SKM-1 (cell line): ENCODE data around the gene WFDC6.

Source experiments
- DNase-seq: peaks from one replicate; lab custom pipeline; 2025; ENCODE audit not compliant: unreplicated experiment; lab: John Stamatoyannopoulos, UW

The WFDC6 gene

DNA sequence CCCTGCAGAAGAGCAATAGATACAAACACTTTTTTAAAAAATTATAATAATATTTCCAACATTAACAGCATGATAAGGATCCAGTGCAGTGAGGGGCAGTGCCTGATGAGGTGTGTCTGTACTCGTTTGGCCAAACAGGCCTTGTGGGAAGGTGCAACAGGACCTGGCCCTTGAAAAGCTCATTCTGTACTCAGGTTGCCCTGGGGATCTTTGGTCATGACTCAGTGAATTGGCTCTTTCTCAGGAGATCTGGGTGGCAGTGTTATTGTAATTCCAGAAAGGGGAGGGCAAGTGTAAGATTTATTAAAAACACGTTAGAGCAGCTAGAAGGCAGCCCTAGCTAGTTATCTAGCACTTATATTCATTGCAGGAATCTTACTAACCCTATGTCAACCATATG is 21.0 kb downstream of the WFDC6 start:
- no peak for DNase-seq

DNA sequence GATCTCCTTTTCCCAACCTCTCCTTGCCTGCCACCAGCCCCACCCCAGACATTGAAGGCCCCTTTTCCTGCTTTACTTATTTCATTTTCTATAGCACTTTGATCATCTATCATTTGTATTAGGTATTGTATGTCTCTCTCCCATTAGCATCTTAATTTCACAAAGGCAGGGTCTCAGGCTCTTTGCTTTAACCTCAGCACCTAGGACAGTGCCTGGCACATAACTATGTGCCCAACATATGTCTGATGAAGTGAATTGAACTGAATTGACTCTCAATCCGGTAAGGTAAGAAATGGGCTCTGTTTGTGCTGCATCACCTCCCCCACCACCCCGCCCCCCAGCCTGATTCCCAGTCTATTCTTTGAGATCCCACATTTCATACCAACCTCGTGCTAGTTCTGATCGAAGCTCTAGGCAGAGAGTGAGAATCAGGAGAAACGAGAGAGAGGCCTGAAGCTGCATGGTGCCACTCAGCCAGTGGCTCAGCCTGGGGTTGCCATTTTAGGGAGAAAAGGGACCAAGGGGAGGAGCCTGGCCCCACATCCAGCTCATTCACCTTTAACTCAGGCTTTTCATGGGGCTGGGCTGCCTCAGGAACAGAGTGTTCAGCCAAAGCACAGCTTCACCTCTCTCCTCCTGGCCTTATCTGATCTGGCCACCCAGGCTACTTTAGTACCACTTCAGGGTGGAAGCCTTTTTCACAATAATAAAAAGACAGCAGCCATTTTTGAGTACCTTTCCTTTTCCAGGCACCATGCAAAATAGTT is 24.0 kb downstream of the WFDC6 start, which contains the start of gene SPINT3:
SPINT3 (minus strand) TSS at position 476 of the 767 bp plus-strand sequence; CDS start at position 462, 14 bp downstream.
- no peak for DNase-seq

DNA sequence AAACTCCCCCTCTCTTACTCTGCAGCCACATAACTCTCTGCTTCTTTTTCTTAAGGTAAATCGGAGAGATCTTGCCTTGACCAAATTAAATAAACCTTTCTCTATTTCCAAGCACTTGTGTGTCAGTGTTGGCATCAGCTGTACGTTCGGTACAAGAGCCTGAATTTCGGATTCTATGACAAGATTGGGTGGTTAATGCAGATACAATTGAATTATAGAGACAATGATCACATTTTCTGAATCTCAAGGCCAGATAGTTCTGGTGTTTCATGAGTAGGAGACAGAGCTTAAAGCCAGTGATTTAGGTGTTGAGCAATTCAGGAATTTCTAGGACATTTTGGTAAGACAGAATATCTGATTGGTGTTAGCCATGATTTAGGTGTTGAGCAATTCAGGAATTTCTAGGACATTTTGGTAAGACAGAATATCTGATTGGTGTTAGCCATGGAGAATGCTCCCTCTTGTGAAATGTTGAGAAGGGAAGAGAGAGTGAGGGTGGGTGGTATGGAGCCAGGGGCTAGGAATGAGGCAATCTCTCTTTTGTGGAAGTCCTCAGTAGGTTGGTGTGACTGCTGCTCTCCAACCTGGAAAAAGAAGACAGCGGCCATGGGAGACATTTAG is 28.9 kb downstream of the WFDC6 start:
- no peak for DNase-seq

DNA sequence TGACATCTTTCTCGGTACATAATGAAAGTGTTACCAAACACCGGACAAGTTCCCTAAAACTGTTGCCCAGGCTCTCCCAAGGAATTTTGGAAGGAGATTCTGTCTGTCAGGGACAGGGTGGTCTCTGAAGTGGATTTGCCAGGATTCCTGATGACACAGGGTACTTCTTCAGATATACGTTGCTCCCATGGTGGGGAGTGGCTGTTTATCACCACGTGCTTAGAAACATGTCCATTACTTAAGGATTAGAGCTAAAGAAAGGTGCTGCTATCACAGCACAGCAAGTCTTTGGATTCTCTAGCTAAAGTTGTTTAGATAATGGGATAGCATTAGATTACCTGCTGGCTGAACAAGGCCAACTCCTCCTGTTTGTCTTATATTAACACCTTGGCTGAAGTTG is 30.2 kb downstream of the WFDC6 start:
- DNase-seq, result no peak

DNA sequence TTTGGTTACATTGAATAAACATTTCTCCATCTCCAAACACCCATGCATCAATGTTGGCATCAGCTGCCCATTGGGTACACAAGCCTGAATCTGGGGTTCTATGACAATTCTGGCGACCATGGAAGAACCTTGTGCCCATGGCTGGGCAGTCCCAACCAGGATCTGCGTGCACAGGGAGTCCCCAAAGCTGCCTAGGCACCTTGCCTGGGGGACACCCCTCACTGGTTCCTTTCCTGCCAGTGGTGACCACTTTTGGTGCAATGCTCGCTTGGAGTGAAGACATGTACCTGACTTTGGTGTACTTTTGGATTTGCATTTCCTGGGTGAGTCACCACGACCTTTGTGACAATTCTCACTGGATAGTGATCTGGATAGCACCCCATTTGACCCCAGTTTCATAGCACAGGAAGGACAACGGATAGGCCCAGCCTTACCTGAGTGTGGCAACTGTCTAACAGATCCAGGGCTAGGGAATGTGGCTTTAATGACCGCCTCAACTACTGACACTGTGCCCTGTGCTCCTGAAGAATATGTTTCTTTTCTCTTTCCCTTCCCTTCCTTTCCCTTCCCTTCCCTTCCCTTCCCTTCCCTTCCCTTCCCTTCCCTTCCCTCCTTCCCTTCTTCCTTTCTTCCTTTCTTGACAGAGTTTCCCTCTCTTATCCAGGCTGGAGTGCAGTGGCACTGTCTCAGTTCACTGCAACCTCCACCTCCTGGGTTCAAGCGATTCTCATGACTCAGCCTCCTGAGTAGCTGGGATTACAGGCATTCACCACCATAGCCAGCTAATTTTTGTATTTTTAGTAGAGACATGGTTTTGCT is 31.0 kb downstream of the WFDC6 start:
- no peak for DNase-seq

DNA sequence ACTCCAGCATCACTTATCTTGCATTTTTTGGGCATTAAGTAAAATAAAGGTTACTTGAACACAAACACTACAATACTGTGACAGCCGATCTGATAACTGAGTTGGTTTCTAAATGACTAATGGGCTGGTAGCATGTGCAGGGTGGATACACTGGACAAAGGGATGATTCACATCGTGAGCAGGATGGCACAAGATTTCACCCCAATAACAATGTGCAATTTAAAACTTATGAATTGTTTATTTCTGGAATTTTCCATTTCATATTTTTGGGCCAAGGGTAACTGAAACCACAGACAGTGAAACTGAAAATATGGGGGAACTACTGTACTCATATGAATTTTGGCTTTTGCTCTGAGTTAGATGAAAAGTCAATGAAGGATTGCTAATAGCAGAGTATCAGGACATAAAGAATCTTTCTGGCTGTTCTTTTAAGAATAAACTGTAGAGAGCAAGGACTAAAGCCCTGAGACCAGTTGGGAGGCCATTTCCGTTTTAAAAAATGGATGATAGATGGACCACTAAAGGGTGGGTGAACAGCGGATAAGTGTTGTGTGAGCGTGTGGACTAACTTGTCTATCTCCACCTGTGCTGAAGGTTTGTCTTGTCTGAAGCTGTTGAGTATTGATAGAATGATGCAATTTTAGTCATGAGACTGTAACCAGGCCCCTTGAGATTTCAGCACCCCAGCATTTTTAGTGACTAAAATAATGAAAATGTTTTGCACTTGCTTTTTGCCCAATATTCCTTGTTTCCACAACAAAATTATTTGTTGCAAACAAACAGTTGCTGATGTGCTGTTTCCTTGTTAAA is 32.1 kb downstream of the WFDC6 start:
- DNase-seq, result no peak

DNA sequence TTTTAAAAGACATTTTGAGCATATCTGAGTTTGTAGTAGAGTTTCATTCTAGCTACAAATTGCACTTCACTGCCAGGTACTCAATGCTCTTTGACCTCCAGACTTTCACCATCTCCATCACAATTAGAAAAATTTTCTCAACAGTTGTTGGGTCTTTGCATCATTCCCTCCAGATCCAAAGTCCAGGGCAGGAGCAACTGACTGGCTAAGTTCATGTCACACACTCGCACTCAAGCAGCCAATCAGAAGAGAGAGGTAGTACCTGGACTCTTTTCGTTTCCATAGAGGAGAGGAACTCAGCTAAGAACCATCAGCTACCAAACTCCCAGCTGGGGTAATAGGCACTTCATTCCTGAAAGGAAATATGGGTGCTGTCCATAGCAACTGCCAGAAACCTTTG is 32.9 kb downstream of the WFDC6 start:
- DNase-seq, result no peak

DNA sequence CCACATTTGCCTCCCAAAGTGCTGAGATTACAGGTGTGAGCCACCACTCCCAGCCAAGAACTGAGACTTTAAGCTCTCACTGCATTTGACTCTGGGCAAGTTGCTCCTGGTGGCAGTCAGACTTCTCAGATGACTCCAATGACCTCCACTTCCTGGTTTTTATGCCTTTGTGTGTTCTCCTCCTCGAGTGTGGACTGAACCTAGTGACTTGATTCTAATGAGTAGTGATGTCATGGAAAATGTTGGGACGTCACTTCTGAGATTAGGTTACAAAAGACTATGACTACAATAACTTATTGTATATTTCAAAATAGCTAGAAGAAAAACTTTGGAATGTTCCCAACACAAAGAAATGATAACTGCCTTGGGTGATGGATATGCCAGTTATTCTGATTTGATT is 35.9 kb downstream of the WFDC6 start:
- DNase-seq, result no peak

DNA sequence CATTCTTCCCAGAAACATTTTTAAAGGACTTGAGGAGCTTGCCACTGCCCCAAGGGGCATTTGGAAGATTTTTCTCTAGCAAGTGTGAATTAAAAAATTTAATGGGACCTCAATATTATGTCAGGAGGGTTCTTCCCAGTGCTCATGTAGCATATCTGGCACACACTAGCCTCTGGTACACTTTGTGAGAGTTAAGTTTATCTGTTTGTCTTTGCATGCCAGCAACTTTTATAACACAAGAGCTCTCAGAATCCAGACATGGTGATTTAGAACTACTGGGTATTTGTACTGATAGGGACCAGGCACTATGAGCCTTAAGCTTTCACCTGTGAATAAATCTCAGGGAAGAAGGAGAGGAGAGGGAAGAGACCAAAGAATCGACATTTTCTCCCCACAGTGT is 36.7 kb downstream of the WFDC6 start:
- DNase-seq, result no peak

DNA sequence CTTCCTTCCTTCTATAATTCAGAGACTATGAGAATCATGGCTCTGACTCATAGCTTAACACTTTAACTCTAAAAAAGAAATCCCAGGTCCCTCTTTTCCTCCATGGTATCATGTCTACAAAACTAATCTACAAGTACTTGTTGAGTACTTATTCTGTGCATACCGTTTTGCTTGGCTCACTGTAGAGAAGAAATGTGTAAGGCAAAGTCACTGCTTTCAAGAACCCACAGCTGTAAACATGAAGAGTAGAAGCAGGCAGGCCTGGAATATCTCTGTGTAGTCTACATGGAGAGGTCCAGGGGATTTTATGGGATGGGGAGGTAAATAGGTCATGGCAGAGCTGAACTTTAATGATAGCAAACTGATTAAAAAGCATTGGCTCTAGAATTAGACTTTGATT is 37.7 kb downstream of the WFDC6 start:
- no peak for DNase-seq

DNA sequence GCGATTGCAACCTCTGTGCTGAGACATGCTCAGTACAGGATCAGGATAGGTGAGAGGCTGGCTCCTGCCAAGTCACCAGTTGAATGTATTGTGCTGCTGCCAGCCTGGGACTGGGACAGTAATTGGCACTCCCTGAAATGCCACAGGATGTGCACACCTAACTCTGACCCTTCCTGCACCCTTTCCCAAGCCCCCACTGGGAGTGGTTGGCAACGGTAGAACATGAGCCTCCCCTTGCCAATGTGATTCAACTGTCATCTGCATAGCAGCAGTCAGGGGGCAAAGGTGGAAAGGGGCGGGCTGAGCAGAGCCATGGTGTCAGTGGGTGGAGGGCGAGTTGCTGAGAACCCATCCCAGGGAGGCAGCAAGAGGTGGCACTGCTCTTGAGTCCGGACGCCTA is 39.3 kb downstream of the WFDC6 start:
- DNase-seq, result no peak

DNA sequence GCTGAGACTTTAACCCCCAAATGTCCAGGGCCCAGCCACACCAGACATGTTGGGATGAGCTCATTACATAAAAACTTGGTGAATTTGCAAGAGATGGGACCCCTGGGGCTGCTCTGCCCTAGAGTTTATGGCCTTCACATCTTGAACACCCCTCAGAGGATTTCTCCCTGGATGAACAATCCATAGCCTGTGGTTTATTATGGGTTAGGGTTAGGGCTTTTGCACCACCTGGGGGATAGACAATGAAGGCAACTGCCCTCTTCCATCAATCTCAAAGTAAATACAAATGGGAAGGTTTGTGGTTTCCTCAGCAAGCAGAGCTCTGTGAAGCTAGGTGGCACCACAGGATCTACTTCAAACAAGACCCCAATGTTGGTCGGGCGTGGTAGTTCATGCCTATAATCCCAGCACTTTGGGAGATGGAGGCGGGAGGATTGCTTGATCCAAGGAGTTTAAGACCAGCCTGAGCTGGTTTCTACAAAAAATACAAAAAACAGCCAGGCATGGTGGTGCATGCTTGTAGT is 41.2 kb downstream of the WFDC6 start:
- no peak for DNase-seq

DNA sequence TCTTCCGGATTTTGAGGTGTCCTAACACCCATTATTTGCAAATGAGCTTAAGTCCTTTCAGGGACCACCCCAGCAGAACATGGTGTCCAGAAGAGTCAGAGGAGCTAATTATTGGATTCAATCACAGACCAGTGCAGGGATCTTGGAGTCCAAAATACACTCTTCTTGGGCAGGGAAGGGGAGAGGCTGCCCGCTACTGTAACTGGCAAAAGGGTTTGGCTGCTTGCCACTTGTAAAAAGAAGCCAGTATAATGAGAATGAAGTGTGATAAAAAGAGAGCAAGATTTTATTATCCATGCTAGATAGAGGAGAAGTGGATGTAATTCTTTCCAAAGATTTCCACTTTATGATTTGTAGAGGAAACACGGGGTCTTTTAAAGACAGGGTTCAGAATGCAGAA is 43.1 kb downstream of the WFDC6 start:
- no peak for DNase-seq

DNA sequence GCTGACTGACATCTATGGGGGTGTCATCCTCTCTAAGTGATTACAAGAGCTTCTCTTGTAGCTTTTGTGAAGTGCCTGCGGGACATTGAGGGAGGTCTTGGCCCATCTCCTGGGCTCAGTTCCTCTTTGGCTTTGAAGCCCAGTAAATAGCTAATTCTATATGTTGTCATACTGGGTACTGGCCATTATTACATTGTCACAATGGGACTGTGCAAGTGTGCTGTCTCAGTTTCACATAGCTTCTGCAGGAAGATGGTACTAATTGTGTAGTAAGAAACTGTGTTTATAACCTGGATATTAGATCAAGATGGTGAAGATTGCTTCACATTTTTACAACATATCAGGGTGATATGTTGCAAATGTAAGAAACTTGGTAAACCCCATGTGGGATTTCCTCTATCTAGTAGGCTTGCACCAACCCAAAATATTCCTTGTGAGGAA is 43.8 kb downstream of the WFDC6 start:
- DNase-seq, result no peak

DNA sequence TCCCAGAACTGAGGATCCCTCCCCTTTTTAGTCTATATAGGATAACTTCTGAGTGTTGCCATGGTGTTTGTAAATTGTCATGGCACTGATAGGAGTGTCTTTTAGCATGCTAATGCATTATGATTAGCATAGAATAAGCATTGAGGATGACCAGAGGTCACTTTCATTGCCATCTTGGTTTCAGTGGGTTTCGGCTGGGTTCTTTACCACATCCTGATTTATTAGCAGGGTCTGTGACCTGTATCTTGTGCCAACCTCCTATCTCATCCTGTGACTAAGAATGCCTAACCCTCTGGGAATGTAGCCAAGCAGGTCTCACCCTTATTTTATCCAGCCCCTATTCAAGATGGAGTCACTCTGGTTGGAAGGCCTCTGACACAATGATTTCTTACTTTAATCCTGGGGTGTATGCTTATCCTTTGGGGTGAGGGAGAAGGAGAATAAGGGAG is 50.2 kb downstream of the WFDC6 start:
- DNase-seq, result no peak

DNA sequence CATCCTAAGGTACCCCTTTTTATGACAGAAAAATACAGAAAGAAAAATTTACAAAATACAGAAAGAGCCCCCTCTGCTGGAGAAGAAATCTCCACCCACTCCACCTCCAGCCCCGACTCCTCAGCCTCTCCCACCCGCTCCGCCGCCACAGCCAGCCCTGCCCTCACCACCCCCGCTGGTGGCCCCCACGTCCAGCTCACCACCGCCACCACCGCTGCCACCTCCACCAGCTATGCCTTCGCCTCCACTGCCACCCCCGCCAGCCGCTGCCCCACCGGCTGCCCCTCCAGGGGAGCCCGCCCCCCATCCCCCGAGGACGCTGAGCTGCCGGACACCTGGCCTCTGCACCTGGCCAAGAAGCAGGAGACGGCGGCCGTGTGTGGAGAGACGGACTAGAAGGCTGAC is 52.0 kb downstream of the WFDC6 start:
- DNase-seq, result no peak

DNA sequence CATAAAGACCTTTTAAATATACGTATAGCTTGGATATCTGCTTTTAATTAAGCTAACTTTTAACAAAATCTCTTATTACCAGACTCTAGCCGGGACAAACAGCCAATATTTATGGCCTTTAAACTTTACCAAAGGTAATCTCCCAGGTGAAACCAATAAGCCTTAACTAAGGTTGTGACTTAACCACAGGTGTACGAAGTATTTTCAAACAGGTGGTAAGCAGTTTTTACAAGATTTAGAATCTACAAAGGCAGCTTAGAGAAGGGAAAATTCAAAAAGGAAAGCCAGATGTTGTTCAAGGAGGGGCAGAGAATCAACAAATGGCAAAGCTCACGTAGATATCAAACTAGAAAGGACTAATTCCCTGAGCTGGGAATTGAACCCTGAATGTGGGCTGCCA is 53.9 kb downstream of the WFDC6 start:
- no peak for DNase-seq

DNA sequence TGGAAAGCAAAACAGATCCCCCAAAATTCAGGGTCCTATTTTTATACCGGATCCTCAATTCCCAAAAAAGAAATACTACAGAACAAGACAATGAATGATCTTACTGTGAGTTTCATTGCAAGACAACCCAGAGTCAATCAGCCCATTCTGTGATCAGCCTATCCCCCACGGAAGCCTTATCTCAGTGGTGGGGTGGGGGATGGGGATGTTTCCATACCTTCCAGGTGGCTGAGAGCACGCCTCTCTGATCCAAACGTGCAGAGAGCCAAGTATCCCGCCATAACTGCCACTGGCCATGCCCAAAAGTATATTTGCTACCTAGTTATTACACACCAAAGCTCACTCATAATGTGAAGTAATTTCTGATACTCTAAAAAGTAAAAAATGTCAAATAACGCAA is 54.6 kb downstream of the WFDC6 start:
- DNase-seq, result no peak
